Activated CD8-positive, alpha-beta memory T cell treated with anti-CD3 and anti-CD28 coated beads, Interleukin-2, amount 10 ng/mL, durations not matched to agents 7 days and 5 days (primary cell): ENCODE results near the gene CAPN8. TPM values are rescaled to one million over a fixed set of nuclear protein-coding genes. Genes with fewer than 3 reads are reported as not detected.

Source experiments
- ATAC-seq: fragments of 150-1000 bp; cut with Tn5 transposase; one replicate; pipeline ENCODE4 v1.10.0; 2021; ENCODE audit warnings: moderate library complexity
- CTCF ChIA-PET: fragments of 350-600 bp; sonication (Branson Sonifier 250); formaldehyde crosslinking; loops from one replicate; lab custom pipeline; 2021; ENCODE audit warnings: antibody characterized with exemption; lab: Charles Lee
- DNase-seq: peaks from one replicate; pipeline ENCODE4 v3.0.0-alpha.2; 2020
- H3K27ac Mint-ChIP-seq: one replicate; pipeline ENCODE4 v1.8.0; 2021; ENCODE audit warnings: mild to moderate bottlenecking, mixed read lengths
- H3K27me3 Mint-ChIP-seq: one replicate; pipeline ENCODE4 v1.8.0; 2021; ENCODE audit warnings: mixed read lengths
- H3K36me3 Mint-ChIP-seq: one replicate; pipeline ENCODE4 v1.8.0; 2021; ENCODE audit warnings: mild to moderate bottlenecking, mixed read lengths
- H3K4me1 Mint-ChIP-seq: one replicate; pipeline ENCODE4 v1.8.0; 2021; ENCODE audit warnings: mixed read lengths
- H3K4me3 Mint-ChIP-seq: one replicate; pipeline ENCODE4 v1.8.0; 2021; ENCODE audit warnings: mild to moderate bottlenecking, moderate library complexity, mixed read lengths
- H3K9me3 Mint-ChIP-seq: one replicate; pipeline ENCODE4 v1.8.0; 2022; ENCODE audit warnings: low read depth, mixed read lengths
- total RNA-seq, 2 experiments: library from RNA; stranded (reverse); gene quantifications; one replicate each; pipeline ENCODE4 v1.2.3, GENCODE V29; 2021

Gene CAPN8
- total RNA-seq, 2 experiments from 2014 or later = not detected

- peaks cover 28% of the 10 kb centered on the region for H3K27me3 Mint-ChIP-seq
- DNase-seq (no peak), ATAC-seq (no peak)
- CTCF ChIA-PET = no interaction called here
- no peaks in the 10 kb centered on the region for H3K36me3 Mint-ChIP-seq
- H3K4me3 Mint-ChIP-seq = no peak overlapping the region
- H3K27ac Mint-ChIP-seq = no peak overlapping the region
- H3K9me3 Mint-ChIP-seq = no peaks in the 10 kb centered on the region
- no peaks in the 10 kb centered on the region for H3K4me1 Mint-ChIP-seq
Observed at GRCh38 chr1:223662943-223663342, 2.6 kb downstream of the CAPN8 start.

GRCh38 chr1:223659711-223660110 lies 5.8 kb downstream of the CAPN8 start:
- H3K36me3 Mint-ChIP-seq = no peaks in the 10 kb centered on the region
- H3K27ac Mint-ChIP-seq = no peak overlapping the region
- no peak overlapping the region for H3K4me3 Mint-ChIP-seq
- CTCF ChIA-PET = no interaction called here
- no peaks in the 10 kb centered on the region for H3K9me3 Mint-ChIP-seq
- ATAC-seq (no peak), DNase-seq (no peak)
- H3K27me3 Mint-ChIP-seq = peaks cover 37% of the 10 kb centered on the region
- no peaks in the 10 kb centered on the region for H3K4me1 Mint-ChIP-seq

- DNase-seq = no peak
- CTCF ChIA-PET = no interaction called here
- Mint-ChIP-seq H3K4me3 (no peak overlapping the region), H3K27ac (no peak overlapping the region), H3K36me3 (no peaks in the 10 kb centered on the region), H3K27me3 (peaks cover 34% of the 10 kb centered on the region), H3K9me3 (no peaks in the 10 kb centered on the region), H3K4me1 (no peaks in the 10 kb centered on the region)
- no peak for ATAC-seq
Observed at GRCh38 chr1:223657978-223658377, 7.5 kb downstream of the CAPN8 start.

- ATAC-seq (no peak), DNase-seq (no peak)
- Mint-ChIP-seq H3K36me3 (no peaks in the 10 kb centered on the region), H3K27ac (no peak overlapping the region), H3K27me3 (peaks cover 27% of the 10 kb centered on the region), H3K9me3 (no peaks in the 10 kb centered on the region), H3K4me3 (no peak overlapping the region), H3K4me1 (no peaks in the 10 kb centered on the region)
- CTCF ChIA-PET = no interaction called here
Observed at GRCh38 chr1:223654083-223654482, 11.4 kb downstream of the CAPN8 start.

GRCh38 chr1:223653431-223653830 lies 12.1 kb downstream of the CAPN8 start:
- ATAC-seq = no peak
- CTCF ChIA-PET = no interaction called here
- no peaks in the 10 kb centered on the region for H3K36me3 Mint-ChIP-seq
- no peak overlapping the region for H3K4me3 Mint-ChIP-seq
- H3K27ac Mint-ChIP-seq = no peak overlapping the region
- DNase-seq = no peak
- no peaks in the 10 kb centered on the region for H3K4me1 Mint-ChIP-seq
- peaks cover 33% of the 10 kb centered on the region for H3K27me3 Mint-ChIP-seq
- no peaks in the 10 kb centered on the region for H3K9me3 Mint-ChIP-seq

- CTCF ChIA-PET = no interaction called here
- Mint-ChIP-seq H3K27me3 (peaks cover 35% of the 10 kb centered on the region), H3K9me3 (no peaks in the 10 kb centered on the region), H3K4me1 (no peaks in the 10 kb centered on the region), H3K27ac (no peak overlapping the region), H3K4me3 (no peak overlapping the region), H3K36me3 (no peaks in the 10 kb centered on the region)
- ATAC-seq (no peak), DNase-seq (no peak)
Observed at GRCh38 chr1:223653015-223653414, 12.5 kb downstream of the CAPN8 start.

GRCh38 chr1:223652436-223652941 lies 13.0 kb downstream of the CAPN8 start:
- H3K36me3 Mint-ChIP-seq = no peaks in the 10 kb centered on the region
- no peak overlapping the region for H3K27ac Mint-ChIP-seq
- H3K4me3 Mint-ChIP-seq = no peak overlapping the region
- DNase-seq (no peak), ATAC-seq (no peak)
- peaks cover 36% of the 10 kb centered on the region for H3K27me3 Mint-ChIP-seq
- CTCF ChIA-PET = no interaction called here
- no peaks in the 10 kb centered on the region for H3K9me3 Mint-ChIP-seq
- no peaks in the 10 kb centered on the region for H3K4me1 Mint-ChIP-seq

GRCh38 chr1:223651291-223651991 lies 14.1 kb downstream of the CAPN8 start:
- DNase-seq (no peak), ATAC-seq (no peak)
- H3K4me3 Mint-ChIP-seq = no peak overlapping the region
- H3K27me3 Mint-ChIP-seq = peaks cover 38% of the 10 kb centered on the region
- CTCF ChIA-PET = no interaction called here
- no peak overlapping the region for H3K27ac Mint-ChIP-seq
- no peaks in the 10 kb centered on the region for H3K36me3 Mint-ChIP-seq
- H3K4me1 Mint-ChIP-seq = no peaks in the 10 kb centered on the region
- H3K9me3 Mint-ChIP-seq = no peaks in the 10 kb centered on the region

- H3K4me3 Mint-ChIP-seq = no peak overlapping the region
- ATAC-seq (no peak), DNase-seq (no peak)
- no peaks in the 10 kb centered on the region for H3K36me3 Mint-ChIP-seq
- peaks cover 34% of the 10 kb centered on the region for H3K27me3 Mint-ChIP-seq
- no peaks in the 10 kb centered on the region for H3K4me1 Mint-ChIP-seq
- H3K27ac Mint-ChIP-seq = no peak overlapping the region
- no peaks in the 10 kb centered on the region for H3K9me3 Mint-ChIP-seq
- CTCF ChIA-PET = no interaction called here
Observed at GRCh38 chr1:223650465-223650864, 15.0 kb downstream of the CAPN8 start.

GRCh38 chr1:223649222-223649621 lies 16.3 kb downstream of the CAPN8 start:
- H3K4me3 Mint-ChIP-seq = no peak overlapping the region
- H3K27ac Mint-ChIP-seq = no peak overlapping the region
- DNase-seq (no peak), ATAC-seq (no peak)
- no peaks in the 10 kb centered on the region for H3K9me3 Mint-ChIP-seq
- CTCF ChIA-PET = no interaction called here
- H3K27me3 Mint-ChIP-seq = peaks cover 29% of the 10 kb centered on the region
- H3K4me1 Mint-ChIP-seq = no peaks in the 10 kb centered on the region
- H3K36me3 Mint-ChIP-seq = no peaks in the 10 kb centered on the region

GRCh38 chr1:223647249-223647648 lies 18.3 kb downstream of the CAPN8 start:
- Mint-ChIP-seq H3K9me3 (no peaks in the 10 kb centered on the region), H3K27ac (no peak overlapping the region), H3K27me3 (peaks cover 25% of the 10 kb centered on the region), H3K4me1 (no peaks in the 10 kb centered on the region), H3K36me3 (no peaks in the 10 kb centered on the region), H3K4me3 (no peak overlapping the region)
- CTCF ChIA-PET = no interaction called here
- ATAC-seq (no peak), DNase-seq (no peak)

GRCh38 chr1:223645903-223646302 lies 19.6 kb downstream of the CAPN8 start:
- CTCF ChIA-PET = no interaction called here
- DNase-seq (no peak), ATAC-seq (no peak)
- Mint-ChIP-seq H3K36me3 (no peaks in the 10 kb centered on the region), H3K4me1 (no peaks in the 10 kb centered on the region), H3K4me3 (no peak overlapping the region), H3K27me3 (peaks cover 31% of the 10 kb centered on the region), H3K27ac (no peak overlapping the region), H3K9me3 (no peaks in the 10 kb centered on the region)

- CTCF ChIA-PET = no interaction called here
- H3K36me3 Mint-ChIP-seq = peaks cover 2% of the 10 kb centered on the region
- H3K27me3 Mint-ChIP-seq = peaks cover 29% of the 10 kb centered on the region
- no peak overlapping the region for H3K4me3 Mint-ChIP-seq
- peaks cover 13% of the 10 kb centered on the region for H3K9me3 Mint-ChIP-seq
- H3K27ac Mint-ChIP-seq = no peak overlapping the region
- peaks cover 9% of the 10 kb centered on the region for H3K4me1 Mint-ChIP-seq
- DNase-seq (no peak), ATAC-seq (no peak)
Observed at GRCh38 chr1:223642237-223642636, 23.3 kb downstream of the CAPN8 start.

- peaks cover 34% of the 10 kb centered on the region for H3K27me3 Mint-ChIP-seq
- CTCF ChIA-PET = no interaction called here
- DNase-seq (no peak), ATAC-seq (no peak)
- H3K4me1 Mint-ChIP-seq = peaks cover 9% of the 10 kb centered on the region
- no peak overlapping the region for H3K27ac Mint-ChIP-seq
- peaks cover 2% of the 10 kb centered on the region for H3K36me3 Mint-ChIP-seq
- H3K4me3 Mint-ChIP-seq = no peak overlapping the region
- peaks cover 13% of the 10 kb centered on the region for H3K9me3 Mint-ChIP-seq
Observed at GRCh38 chr1:223641523-223642039, 23.9 kb downstream of the CAPN8 start.
